Eye (tissue), 1 donor: ENCODE measurements around the gene TMEM178B.
A peak's percentile ranks its signal among the peaks of the same experiment; 100 is the strongest.
"Not testable (repeated sequence)": the region's sequence is repeated elsewhere in the genome, so short reads cannot be mapped to it uniquely, and the experiment has no call there.

ENCODE experiments used
- DNase-seq: peaks from one replicate; pipeline ENCODE4 v3.0.0-alpha.2; 2015

TMEM178B gene

GRCh38 chr7:141074162-141074991 lies 513 bp downstream of the TMEM178B start:
- DNase-seq, result peak; percentile 75

- no peak for DNase-seq
Observed at GRCh38 chr7:141074997-141075396, 1.1 kb downstream of the TMEM178B start.

- peak; percentile 63 for DNase-seq
Observed at GRCh38 chr7:141076377-141076776, 2.5 kb downstream of the TMEM178B start.

- DNase-seq, result no peak
Observed at GRCh38 chr7:141079219-141079618, 5.4 kb downstream of the TMEM178B start.

GRCh38 chr7:141089490-141089889 lies 15.6 kb downstream of the TMEM178B start:
- DNase-seq, result not testable (repeated sequence)

DNA sequence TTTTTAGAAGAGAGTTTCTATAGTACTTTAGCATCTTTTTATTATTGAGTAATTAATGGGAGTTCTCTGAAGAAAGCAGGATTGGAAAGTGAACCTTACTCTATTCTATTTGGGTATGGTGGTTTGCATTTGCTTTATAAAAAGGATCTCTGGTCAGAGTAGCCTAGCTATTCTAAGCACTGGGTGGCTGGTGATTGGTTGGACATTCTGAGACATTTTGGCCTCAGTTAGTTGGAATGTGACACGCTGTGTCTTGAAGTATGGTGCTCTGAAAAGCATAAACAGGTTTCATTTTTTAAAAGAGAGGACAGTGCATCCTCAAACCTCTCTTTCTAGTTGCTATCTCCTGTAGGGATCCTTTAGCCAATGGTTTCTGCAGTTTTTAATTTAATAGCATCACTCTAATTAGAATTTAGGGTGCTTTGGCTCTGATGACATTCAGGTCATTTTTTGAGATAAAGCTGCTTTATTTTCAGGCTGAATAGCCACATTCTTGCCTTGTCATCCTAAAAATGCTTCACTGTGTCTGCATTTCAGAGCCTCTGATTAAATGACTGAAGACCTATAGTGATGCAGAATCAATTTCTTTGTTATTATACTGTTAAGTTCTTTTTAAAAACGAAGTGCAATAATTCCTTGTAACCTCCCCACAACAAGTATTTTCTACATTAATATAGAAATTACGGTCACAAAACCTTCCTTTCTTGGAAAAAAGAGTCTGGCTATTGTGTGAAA lies 20.6 kb downstream of the TMEM178B start:
- DNase-seq, result no peak

DNA sequence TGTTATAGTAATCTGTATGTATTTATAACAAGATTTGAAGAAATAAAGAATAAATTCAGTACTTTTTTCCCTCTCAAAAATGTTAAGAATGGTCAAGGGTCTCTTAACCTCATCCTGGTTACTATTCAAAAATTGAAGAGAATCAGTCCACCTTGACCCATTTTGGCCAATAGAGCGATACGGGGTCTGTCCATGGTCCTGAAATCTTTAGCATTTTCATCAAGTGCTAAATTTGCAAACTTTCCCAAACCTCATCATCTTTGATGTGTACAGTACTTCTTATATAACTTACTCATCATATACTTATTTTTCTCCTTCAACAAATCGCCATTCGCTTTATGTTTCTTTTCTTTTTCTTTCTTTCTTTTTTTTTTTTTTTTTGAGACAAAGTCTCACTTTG lies 23.6 kb downstream of the TMEM178B start:
- DNase-seq, result peak; percentile 60

- DNase-seq, result no peak
Observed at GRCh38 chr7:141102436-141102835, 28.6 kb downstream of the TMEM178B start.

GRCh38 chr7:141103847-141104429 lies 30.1 kb downstream of the TMEM178B start:
- DNase-seq, result no peak

DNA sequence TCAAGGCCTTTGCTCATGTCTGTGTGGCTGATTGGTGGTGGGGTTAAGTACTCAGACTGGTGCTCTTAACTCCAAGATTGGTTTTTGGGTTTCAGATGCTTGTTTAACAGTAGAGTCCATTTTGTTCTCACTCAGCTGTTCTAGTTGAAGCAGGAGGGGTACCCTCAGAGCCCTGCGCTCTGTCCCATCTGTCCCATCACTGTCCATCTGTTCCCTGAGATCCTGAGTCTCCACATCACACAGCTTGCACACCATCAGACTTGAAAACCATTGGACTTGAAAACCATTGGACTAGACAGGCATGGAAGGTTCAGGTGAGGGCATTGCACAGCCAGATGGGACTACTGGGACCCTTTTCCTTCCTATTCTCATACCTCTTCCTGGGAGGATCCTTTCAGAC lies 39.3 kb downstream of the TMEM178B start:
- no peak for DNase-seq

- DNase-seq, result no peak
Observed at GRCh38 chr7:141114029-141114664, 40.3 kb downstream of the TMEM178B start.

DNA sequence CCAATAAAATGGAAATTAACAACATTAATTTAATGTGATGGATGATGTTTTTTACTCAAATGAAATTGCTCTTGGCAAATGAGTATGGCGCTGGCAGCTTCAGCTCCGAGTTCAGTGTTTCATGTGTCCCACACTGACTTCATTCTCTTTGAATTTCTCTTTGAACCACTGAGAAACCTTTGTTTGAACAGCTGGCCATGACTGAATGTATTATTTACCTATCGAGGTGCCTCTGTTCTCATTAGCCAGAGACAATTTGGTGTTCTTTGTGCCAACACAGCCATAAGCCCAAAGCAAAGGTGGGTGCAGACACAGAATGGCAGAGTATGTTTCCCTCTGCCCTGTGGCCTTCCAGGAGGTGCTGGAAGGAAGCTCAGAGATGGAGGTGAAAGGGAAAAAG lies 42.1 kb downstream of the TMEM178B start:
- DNase-seq, result no peak

DNA sequence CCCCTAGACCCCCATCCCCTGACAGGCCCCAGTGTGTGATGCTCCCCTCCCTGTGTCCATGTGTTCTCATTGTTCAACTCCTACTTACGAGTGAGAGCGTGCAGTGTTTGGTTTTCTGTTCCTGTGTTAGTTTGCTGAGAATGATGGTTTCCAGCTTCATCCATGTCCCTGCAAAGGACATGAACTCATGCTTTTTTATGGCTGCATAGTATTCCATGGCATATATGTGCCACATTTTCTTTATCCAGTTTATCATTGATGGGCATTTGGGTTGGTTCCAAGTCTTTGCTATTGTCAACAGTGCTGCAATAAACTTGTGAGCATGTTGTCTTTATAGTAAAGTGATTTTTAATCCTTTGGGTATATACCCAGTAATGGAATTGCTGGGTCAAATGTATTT lies 42.8 kb downstream of the TMEM178B start:
- not testable (repeated sequence) for DNase-seq

GRCh38 chr7:141118767-141119166 lies 44.9 kb downstream of the TMEM178B start:
- no peak for DNase-seq

DNA sequence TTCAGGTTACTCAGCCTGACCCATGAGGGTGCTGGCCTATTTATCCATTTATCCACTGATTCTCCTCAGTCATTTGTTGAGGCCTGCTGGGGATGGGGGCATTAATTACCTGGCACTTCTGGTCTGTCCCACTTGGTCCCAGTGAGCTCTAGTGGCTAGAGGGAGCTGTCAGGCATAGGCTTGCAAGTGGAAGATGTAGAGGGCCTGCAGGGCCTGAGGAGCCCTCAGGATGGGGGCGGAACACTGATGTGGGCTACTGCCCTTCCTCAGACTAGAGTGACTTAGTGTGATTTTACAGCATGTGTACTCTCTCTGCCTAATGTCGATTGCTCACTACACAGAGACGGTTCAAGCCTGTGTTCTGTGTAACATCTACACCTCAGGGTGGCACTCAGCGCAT lies 45.3 kb downstream of the TMEM178B start:
- no peak for DNase-seq

GRCh38 chr7:141122736-141123135 lies 48.9 kb downstream of the TMEM178B start:
- DNase-seq, result no peak

DNA sequence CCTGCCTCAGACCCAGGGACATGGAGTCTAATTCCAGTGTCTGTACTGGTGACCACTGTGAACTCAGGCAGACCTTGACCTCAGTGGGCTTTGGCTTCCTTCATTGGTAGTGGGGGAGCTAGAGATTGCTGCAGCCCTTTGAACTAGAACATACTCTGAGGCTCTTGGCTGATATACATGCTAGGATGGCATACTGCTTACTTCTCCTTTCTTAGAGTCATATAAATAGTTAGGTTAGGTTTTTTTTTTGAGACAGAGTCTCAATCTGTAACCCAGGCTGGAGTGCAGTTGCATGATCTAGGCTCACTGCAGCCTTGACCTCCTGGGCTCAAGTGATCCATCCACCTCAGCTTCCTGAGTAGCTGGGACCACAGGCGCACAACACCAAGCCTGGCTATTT lies 49.7 kb downstream of the TMEM178B start:
- DNase-seq, result no peak

DNA sequence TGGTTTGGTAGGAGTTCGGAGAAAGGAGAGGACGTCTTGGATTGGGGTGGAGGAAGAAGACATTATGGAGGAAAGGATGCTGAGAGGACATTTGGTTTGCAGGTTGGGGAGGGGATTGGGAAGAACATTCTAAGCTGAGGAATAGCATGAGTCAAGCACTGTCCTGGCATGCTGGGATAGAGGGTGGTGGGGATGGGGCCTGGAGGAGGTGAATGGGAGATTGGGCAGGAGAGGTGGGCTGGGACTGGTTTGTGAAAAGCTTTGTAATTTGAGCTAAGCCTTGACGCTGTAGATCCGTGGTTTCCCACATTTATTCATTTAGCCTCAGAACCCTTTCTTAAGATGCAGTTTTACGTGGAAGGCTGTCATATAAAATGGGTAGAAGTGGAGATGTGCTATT lies 52.2 kb downstream of the TMEM178B start:
- DNase-seq, result no peak

GRCh38 chr7:141128506-141128905 lies 54.6 kb downstream of the TMEM178B start:
- DNase-seq, result peak; percentile 25

- DNase-seq, result peak; percentile 56
Observed at GRCh38 chr7:141128931-141129330, 55.1 kb downstream of the TMEM178B start.

DNA sequence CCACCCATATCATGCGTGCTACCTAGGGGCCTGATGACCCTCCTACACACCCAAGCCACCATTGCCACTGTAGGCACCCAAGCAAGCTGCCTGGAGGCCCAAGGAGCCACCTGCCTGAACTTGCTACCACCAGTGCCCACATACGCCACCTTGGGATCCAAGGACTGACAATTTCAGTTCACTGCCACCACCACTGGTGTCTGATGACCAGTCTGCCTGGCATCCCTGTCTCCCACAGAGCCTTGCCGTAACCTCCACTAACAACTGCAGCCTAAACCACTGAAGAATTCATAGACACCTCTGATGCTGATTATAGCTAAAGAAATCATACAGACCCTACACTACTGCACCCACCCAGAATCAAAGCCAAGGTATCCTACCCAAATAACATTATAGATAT lies 58.8 kb downstream of the TMEM178B start:
- DNase-seq, result no peak

DNA sequence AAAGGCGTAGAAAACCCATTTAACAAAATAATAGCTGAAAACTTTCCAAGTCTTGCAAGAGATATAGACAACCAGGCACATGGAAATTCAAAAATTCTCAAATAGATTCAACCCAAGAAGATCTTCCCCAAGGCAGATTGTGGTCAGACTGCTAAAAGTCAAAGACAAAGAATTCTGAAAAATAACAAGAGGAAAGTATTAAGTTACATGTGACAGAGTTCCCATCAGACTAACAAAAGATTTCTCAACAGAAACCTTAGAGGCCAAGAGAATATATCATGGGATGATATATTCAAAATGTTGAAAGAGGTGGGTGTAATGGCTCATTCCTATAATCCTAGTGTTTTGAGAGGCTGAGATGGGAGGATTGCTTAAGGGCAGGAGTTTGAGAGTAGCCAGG lies 59.8 kb downstream of the TMEM178B start:
- DNase-seq, result no peak

DNA sequence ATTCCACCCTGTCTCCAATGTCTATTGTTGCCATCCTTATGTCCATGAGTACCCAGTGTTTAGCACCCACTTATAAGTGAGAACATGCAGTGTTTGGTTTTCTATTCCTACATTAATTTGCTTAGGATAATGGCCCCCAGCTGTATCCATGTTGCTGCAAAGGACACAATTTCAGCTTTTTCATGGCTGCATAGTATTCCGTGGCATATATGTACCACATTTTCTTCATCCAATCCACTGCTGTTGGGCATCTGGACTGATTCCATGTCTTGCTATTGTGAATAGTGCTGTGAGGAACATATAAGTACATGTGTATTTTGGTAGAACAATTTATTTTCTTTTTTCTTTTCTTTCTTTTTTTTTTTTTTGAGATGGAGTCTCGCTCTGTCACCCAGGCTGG lies 68.2 kb downstream of the TMEM178B start:
- no peak for DNase-seq
